Measurements from ENCODE around the gene PITX1. TPM values are rescaled to one million over a fixed set of nuclear protein-coding genes. Genes with fewer than 3 reads are reported as not detected.
"Not testable (repeated sequence)": the region's sequence is repeated elsewhere in the genome, so short reads cannot be mapped to it uniquely, and the experiment has no call there.

The PITX1 gene
- total and polyA plus RNA-seq, 2 donors (not counting 3 experiments of a cell fraction or from before 2014, with no cell fraction given), result 0.48 to 6.0 TPM

- CTCF ChIA-PET, result no interaction called here
- POLR2A ChIA-PET, result no interaction called here
- Histone ChIP-seq H3K4me3 (replicated peaks in 1 of 3; ENCODE audit: insufficient read depth in 1 of 3, low read depth in 1 of 3, low read length in 3 of 3) (no peak overlapping the region), H3K27ac (ENCODE audit: insufficient read depth, low read depth, low read length) (no peak overlapping the region), H3K9me3 (replicated peaks; ENCODE audit: control insufficient read depth, insufficient read depth, low read length) (no peaks in the 10 kb centered on the region), H3K36me3 (ENCODE audit: control insufficient read depth in 2 of 2, extremely low read depth in 1 of 2, insufficient read depth in 2 of 2, low read length in 2 of 2) (no peaks in the 10 kb centered on the region), H3K79me2 (ENCODE audit: control insufficient read depth, insufficient read depth, low read length) (no peaks in the 10 kb centered on the region), H3K9ac (replicated peaks; ENCODE audit: extremely low read depth, insufficient read depth, low read length) (no peak overlapping the region), H3K9me1 (replicated peaks; ENCODE audit: control insufficient read depth, extremely low read depth, insufficient read depth, low read length) (no peaks in the 10 kb centered on the region), H3K27me3 (ENCODE audit: control insufficient read depth in 2 of 2, insufficient read depth in 2 of 2, low read length in 2 of 2) (peaks cover 0 to 1% of the 10 kb centered on the region in 2 experiments), H4K20me1 (replicated peaks; ENCODE audit: control insufficient read depth, extremely low read depth, insufficient read depth, low read length) (no peaks in the 10 kb centered on the region), H3K4me2 (ENCODE audit: insufficient read depth, low read length) (no peak overlapping the region), H3K4me1 (ENCODE audit: control insufficient read depth, extremely low read depth, insufficient read depth, low read length) (no peaks in the 10 kb centered on the region), H2AFZ (ENCODE audit: low read depth, low read length) (no peak overlapping the region)
- no peak for FAIRE-seq
- no TSS peak for BruUV-seq (replicated peaks)
- intact Hi-C loops (cut with micrococcal nuclease), result no loop called here
- dilution Hi-C loops (cut with MboI; ENCODE audit: extremely low pct_ligation_motif_present, low sequenced_read_pairs), result no loop called here
- TF ChIP-seq GATA2 (IDR thresholded peaks at IDR 0.05; ENCODE audit: insufficient read depth, insufficient read length, low read depth, low read length) (no peak), FOS (IDR thresholded peaks at IDR 0.05; ENCODE audit: borderline replicate concordance, insufficient read depth, low read length) (no peak), JUN (IDR thresholded peaks at IDR 0.05; ENCODE audit: borderline replicate concordance, insufficient read depth, insufficient read length, low read depth) (no peak), MYC (IDR thresholded peaks at IDR 0.05; ENCODE audit: low read depth, low read length) (no peak), EZH2 (IDR thresholded peaks at IDR 0.05; ENCODE audit: borderline replicate concordance, low read depth, low read length, severe bottlenecking) (no peak), POLR2A (IDR thresholded peaks at IDR 0.05; ENCODE audit: low read depth, low read length) (no peak), CTCF (IDR thresholded peaks at IDR 0.05; ENCODE audit: extremely low read depth in 1 of 2, insufficient read depth in 1 of 2, low read depth in 1 of 2, low read length in 2 of 2) (no peak), POLR2AphosphoS5 (IDR thresholded peaks at IDR 0.05; ENCODE audit: insufficient read depth, low read depth, low read length) (no peak), MAX (IDR thresholded peaks at IDR 0.05; ENCODE audit: insufficient read depth, insufficient read length) (no peak)
- no peak for DNase-seq (ENCODE audit: low read depth, low spot score)
Observed at GRCh38 chr5:135004376-135004775, 29.7 kb downstream of the PITX1 start.

- dilution Hi-C loops (cut with MboI; ENCODE audit: extremely low pct_ligation_motif_present, low sequenced_read_pairs); H3K36me3 ChIP-seq (ENCODE audit: control insufficient read depth in 2 of 2, extremely low read depth in 1 of 2, insufficient read depth in 2 of 2, low read length in 2 of 2); BruUV-seq (replicated peaks); POLR2A ChIA-PET; H3K79me2 ChIP-seq (ENCODE audit: control insufficient read depth, insufficient read depth, low read length); H3K4me2 ChIP-seq (ENCODE audit: insufficient read depth, low read length); H2AFZ ChIP-seq (ENCODE audit: low read depth, low read length); H3K27ac ChIP-seq (ENCODE audit: insufficient read depth, low read depth, low read length); DNase-seq (ENCODE audit: low read depth, low spot score); H3K9me1 ChIP-seq (replicated peaks; ENCODE audit: control insufficient read depth, extremely low read depth, insufficient read depth, low read length); H3K9ac ChIP-seq (replicated peaks; ENCODE audit: extremely low read depth, insufficient read depth, low read length); H4K20me1 ChIP-seq (replicated peaks; ENCODE audit: control insufficient read depth, extremely low read depth, insufficient read depth, low read length); FAIRE-seq; H3K4me3 ChIP-seq (replicated peaks in 1 of 3; ENCODE audit: insufficient read depth in 1 of 3, low read depth in 1 of 3, low read length in 3 of 3); H3K9me3 ChIP-seq (replicated peaks; ENCODE audit: control insufficient read depth, insufficient read depth, low read length); CTCF ChIA-PET; H3K27me3 ChIP-seq (ENCODE audit: control insufficient read depth in 2 of 2, insufficient read depth in 2 of 2, low read length in 2 of 2); intact Hi-C loops (cut with micrococcal nuclease); H3K4me1 ChIP-seq (ENCODE audit: control insufficient read depth, extremely low read depth, insufficient read depth, low read length): not testable (repeated sequence)
Observed at GRCh38 chr5:134998068-134998467, 36.0 kb downstream of the PITX1 start.
